GM12874 (cell line): Measurements from ENCODE around the gene EML3.

Experiments used
- CTCF ChIP-seq: IDR thresholded peaks from 2 replicates; pipeline ENCODE4 v1.5.1; 2011; ENCODE audit warnings: low read depth, mild to moderate bottlenecking, control low read depth, low read length, moderate library complexity; ENCODE audit not compliant: insufficient read depth

EML3 gene

GRCh38 chr11:62575156-62575555 lies 37.4 kb downstream of the EML3 start:
- TF ChIP-seq CTCF: no peak

- TF ChIP-seq CTCF: no peak
Measured at GRCh38 chr11:62574363-62575071, 38.1 kb downstream of the EML3 start.

GRCh38 chr11:62573592-62574362 lies 38.8 kb downstream of the EML3 start, which contains the start of gene EEF1G:
TSS of gene EEF1G (minus strand) at chr11:62573891. CDS start at chr11:62573842, 49 bp downstream.
- no peak for TF ChIP-seq CTCF

GRCh38 chr11:62573006-62573591 lies 39.5 kb downstream of the EML3 start:
- no peak for TF ChIP-seq CTCF

DNA sequence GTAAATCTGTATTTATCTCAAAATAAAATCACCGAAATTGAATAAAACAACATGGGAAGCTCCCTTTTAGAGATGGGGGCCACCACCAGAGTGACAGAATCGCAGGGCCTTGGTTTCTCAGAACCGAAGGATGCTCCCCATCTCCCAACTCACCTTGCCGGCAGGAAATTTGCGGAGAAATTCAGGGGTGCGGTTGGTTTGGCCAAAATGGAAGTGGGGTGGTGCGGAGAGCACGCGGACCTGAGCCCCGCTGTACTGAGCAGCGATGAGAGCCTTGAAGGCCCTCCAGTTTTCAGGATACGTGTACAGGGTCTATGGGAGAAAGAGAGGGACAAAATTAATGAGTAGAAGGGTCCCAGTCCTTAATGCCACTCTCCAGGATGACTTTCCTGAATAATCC lies 40.1 kb downstream of the EML3 start:
- TF ChIP-seq CTCF: no peak

GRCh38 chr11:62569611-62570010 lies 43.0 kb downstream of the EML3 start:
- no peak for TF ChIP-seq CTCF

DNA sequence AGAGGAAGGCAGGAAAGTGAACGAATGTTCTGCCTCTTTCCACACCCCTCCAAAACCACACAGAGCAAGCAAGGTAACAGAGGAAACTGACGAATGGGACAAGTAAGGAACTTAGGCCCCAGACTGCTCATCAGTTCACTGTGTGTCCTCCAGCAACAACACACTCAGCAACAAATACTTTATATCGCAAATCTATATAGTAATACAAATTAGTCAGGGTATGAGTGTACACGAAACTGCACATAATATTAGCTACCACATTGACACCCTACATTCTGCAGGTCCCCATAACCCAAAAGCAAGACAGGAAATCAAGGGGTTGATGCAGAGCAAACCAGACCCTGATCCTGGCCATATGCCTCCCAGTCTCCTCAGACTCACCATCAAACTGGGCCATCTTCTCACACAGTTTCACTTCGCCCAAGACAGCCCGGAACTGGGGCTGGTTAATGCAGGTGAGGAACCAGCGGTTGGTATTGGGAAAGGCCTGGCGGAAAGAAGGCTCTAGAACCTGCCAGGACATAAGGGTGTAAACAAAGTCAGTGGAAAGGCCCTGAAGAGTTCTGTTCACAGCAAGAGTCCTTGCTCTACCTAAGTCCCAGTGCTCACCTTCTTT lies 45.4 kb downstream of the EML3 start:
- no peak for TF ChIP-seq CTCF
